ENCODE data around the gene MSH3. TPM values are rescaled to one million over a fixed set of nuclear protein-coding genes. Genes with fewer than 3 reads are reported as not detected.

Gene MSH3
- total and polyA plus RNA-seq, 2 of the 8 experiments (the other 6 are each of a cell fraction or from before 2014, with no cell fraction given), result 3.6 to 22.6 TPM

DNA sequence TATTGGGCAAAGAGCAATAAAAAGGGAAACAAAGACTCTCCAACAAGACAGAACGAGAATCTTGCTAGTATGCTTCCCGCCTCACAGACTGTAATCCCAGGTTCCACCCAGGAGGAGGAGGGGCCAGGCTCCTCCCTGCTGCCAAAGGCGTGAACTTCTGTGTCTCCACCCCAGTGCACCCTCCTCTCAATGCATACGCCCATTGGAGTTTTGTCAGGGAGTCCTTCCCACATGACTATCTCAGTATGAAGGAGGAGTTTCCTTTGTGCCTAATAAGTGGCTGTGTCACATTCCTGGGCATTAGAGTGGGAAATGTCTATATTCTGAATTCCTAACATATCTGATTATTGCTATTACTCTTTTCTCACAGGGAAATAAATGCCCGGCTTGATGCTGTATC, 106.7 kb downstream of the MSH3 start:
- Histone ChIP-seq H3K23me2 (ENCODE audit: low read depth, low read length) (no peaks in the 10 kb centered on the region), H4K5ac (ENCODE audit: insufficient read length, low read depth, low read length) (no peak overlapping the region), H2BK20ac (ENCODE audit: low read length) (no peak overlapping the region), H3K27me3 (replicated peaks in 1 of 4; ENCODE audit: control insufficient read depth in 3 of 4, extremely low read depth in 1 of 4, insufficient read depth in 3 of 4, low read length in 3 of 4) (no peaks in the 10 kb centered on the region), H3K4ac (replicated peaks; ENCODE audit: insufficient read length, low read depth, low read length) (no peak overlapping the region), H2AK5ac (ENCODE audit: low read depth, low read length) (no peak overlapping the region), H3K23ac (ENCODE audit: insufficient read length) (no peak overlapping the region), H2BK15ac (ENCODE audit: low read length) (no peak overlapping the region), H4K91ac (replicated peaks; ENCODE audit: insufficient read length, low read length) (no peak overlapping the region), H2BK5ac (ENCODE audit: low read depth, low read length) (no peak overlapping the region), H4K20me1 (replicated peaks in 1 of 2; ENCODE audit: control insufficient read depth in 1 of 2, insufficient read depth in 2 of 2, low read length in 2 of 2) (peaks cover 0 to 1% of the 10 kb centered on the region in 2 experiments), H3K79me2 (ENCODE audit: control insufficient read depth in 1 of 2, insufficient read depth in 2 of 2, low read length in 2 of 2) (no peaks in the 10 kb centered on the region), H4K8ac (ENCODE audit: extremely low read depth, insufficient read depth, low read length) (no peak overlapping the region), H3K4me1 (replicated peaks in 1 of 4; ENCODE audit: control insufficient read depth in 3 of 4, insufficient read depth in 4 of 4, low read length in 3 of 4) (peaks cover 0 to 4% (median 0%) of the 10 kb centered on the region in 4 experiments; a peak in 1 of 7 replicates), H3K4me2 (ENCODE audit: insufficient read depth in 1 of 2, low read depth in 2 of 2, low read length in 2 of 2) (no peak overlapping the region), H2BK120ac (replicated peaks; ENCODE audit: low read depth, low read length) (no peak overlapping the region), H3K27ac (ENCODE audit: low read depth, low read length) (no peak overlapping the region), H3K36me3 (ENCODE audit: control insufficient read depth in 2 of 4, insufficient read depth in 4 of 4, low read length in 3 of 4) (peaks cover 0 to 2% (median 0%) of the 10 kb centered on the region in 4 experiments; a peak in 1 of 8 replicates), H2BK12ac (ENCODE audit: low read depth, low read length) (no peak overlapping the region), H3K9ac (replicated peaks in 1 of 4; ENCODE audit: extremely low read depth in 1 of 4, low read depth in 3 of 4, low read length in 3 of 4) (no peak overlapping the region), H3K18ac (ENCODE audit: extremely low read depth, low read length) (no peak overlapping the region), H3K9me3 (ENCODE audit: insufficient read depth in 2 of 2, low read depth in 1 of 2, low read length in 1 of 2) (no peaks in the 10 kb centered on the region), H3K14ac (ENCODE audit: insufficient read length) (no peak overlapping the region), H2AFZ (ENCODE audit: low read length) (no peak overlapping the region), H3K79me1 (ENCODE audit: low read depth, low read length) (no peaks in the 10 kb centered on the region), H3K56ac (replicated peaks; ENCODE audit: insufficient read length, low read depth, low read length) (no peak overlapping the region), H3K4me3 (ENCODE audit: extremely low read depth in 1 of 4, insufficient read depth in 2 of 4, low read depth in 3 of 4, low read length in 4 of 4) (no peak overlapping the region)
- CTCF ChIA-PET (ENCODE audit: partially characterized antibody), result no interaction called here
- DNase-seq (ENCODE audit: low read depth in 1 of 2, low spot score in 2 of 2) (no peak), FAIRE-seq (peak; percentile 93)
- POLR2A ChIA-PET (ENCODE audit: partially characterized antibody), result interaction anchor here (0.7 kb wide), 1 partner anchor 42 kb away, joined by 3 read pairs; no protein-coding TSS in a partner anchor
- 69% methylated on average over 5 of the region's 5 CpGs; no CpG with 5 or more reads in 1 of the 2 experiments for WGBS, 2 experiments (ENCODE audit: extremely low coverage in 1 of 2, insufficient coverage in 1 of 2, insufficient read length in 1 of 2, insufficient replicate concordance in 2 of 2, low coverage in 1 of 2, low lambda C conversion rate in 2 of 2, missing lambda C conversion rate in 1 of 2)
- TF ChIP-seq SAP30 (IDR thresholded peaks at IDR 0.05; ENCODE audit: insufficient read depth, insufficient replicate concordance, low read length) (no peak), RFX5 (IDR thresholded peaks at IDR 0.05; ENCODE audit: borderline replicate concordance, low read depth, low read length) (no peak), CREB1 (IDR thresholded peaks at IDR 0.05) (no peak), EGR1 (IDR thresholded peaks at IDR 0.05; ENCODE audit: borderline replicate concordance, low read depth, low read length) (no peak), RBBP5 (IDR thresholded peaks at IDR 0.05; ENCODE audit: borderline replicate concordance, low read depth, low read length) (no peak), TAF1 (IDR thresholded peaks at IDR 0.05; ENCODE audit: low read depth, low read length) (no peak), POLR2A (IDR thresholded peaks at IDR 0.05; ENCODE audit: control extremely low read depth in 1 of 2, low read depth in 2 of 2, low read length in 2 of 2) (no peak), GTF2F1 (IDR thresholded peaks at IDR 0.05; ENCODE audit: borderline replicate concordance, low read depth, low read length) (no peak), BCL11A (IDR thresholded peaks at IDR 0.05; ENCODE audit: low read depth in 2 of 2, low read length in 2 of 2) (no peak), RAD21 (IDR thresholded peaks at IDR 0.05 in 1 of 2, conservative IDR thresholded peaks at IDR 0.05 in 1 of 2; ENCODE audit: low read depth in 2 of 2, low read length in 2 of 2) (no peak)
- TF ChIP-seq, protein P1, sequence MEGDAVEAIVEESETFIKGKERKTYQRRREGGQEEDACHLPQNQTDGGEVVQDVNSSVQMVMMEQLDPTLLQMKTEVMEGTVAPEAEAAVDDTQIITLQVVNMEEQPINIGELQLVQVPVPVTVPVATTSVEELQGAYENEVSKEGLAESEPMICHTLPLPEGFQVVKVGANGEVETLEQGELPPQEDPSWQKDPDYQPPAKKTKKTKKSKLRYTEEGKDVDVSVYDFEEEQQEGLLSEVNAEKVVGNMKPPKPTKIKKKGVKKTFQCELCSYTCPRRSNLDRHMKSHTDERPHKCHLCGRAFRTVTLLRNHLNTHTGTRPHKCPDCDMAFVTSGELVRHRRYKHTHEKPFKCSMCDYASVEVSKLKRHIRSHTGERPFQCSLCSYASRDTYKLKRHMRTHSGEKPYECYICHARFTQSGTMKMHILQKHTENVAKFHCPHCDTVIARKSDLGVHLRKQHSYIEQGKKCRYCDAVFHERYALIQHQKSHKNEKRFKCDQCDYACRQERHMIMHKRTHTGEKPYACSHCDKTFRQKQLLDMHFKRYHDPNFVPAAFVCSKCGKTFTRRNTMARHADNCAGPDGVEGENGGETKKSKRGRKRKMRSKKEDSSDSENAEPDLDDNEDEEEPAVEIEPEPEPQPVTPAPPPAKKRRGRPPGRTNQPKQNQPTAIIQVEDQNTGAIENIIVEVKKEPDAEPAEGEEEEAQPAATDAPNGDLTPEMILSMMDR (IDR thresholded peaks at IDR 0.05; ENCODE audit: control extremely low read depth in 1 of 3, insufficient read depth in 1 of 3, low read depth in 1 of 3, low read length in 3 of 3), result no peak

Measured in H1 (cell line).